ENCODE measurements around the gene TUBA3D.
A peak's percentile ranks its signal among the peaks of the same experiment; 100 is the strongest.
"Not testable (repeated sequence)": the region's sequence is repeated elsewhere in the genome, so short reads cannot be mapped to it uniquely, and the experiment has no call there.

TUBA3D gene

GRCh38 chr2:131483981-131484820 lies 8.3 kb downstream of the TUBA3D start:
- DNase-seq (ENCODE audit: low read depth), result not testable (repeated sequence)

- DNase-seq (ENCODE audit: low read depth), result not testable (repeated sequence)
These were observed 9.1 kb downstream of the TUBA3D start for GRCh38 chr2:131484906-131485460.

GRCh38 chr2:131486201-131486902 lies 10.4 kb downstream of the TUBA3D start:
- not testable (repeated sequence) for DNase-seq (ENCODE audit: low read depth)

GRCh38 chr2:131488306-131489205 lies 12.6 kb downstream of the TUBA3D start:
- DNase-seq (ENCODE audit: low read depth), result no peak

- not testable (repeated sequence) for DNase-seq (ENCODE audit: low read depth)
These were observed 14.9 kb downstream of the TUBA3D start for GRCh38 chr2:131490616-131491468.

GRCh38 chr2:131491469-131491836 lies 15.5 kb downstream of the TUBA3D start:
- DNase-seq (ENCODE audit: low read depth), result not testable (repeated sequence)

GRCh38 chr2:131492015-131492417 lies 16.1 kb downstream of the TUBA3D start, which contains the start of gene MZT2A:
Gene MZT2A, minus strand, starts transcription at chr2:131492397. Its CDS starts 21 bp downstream, at chr2:131492376.
- not testable (repeated sequence) for DNase-seq (ENCODE audit: low read depth)

GRCh38 chr2:131492418-131493198 lies 16.7 kb downstream of the TUBA3D start:
- DNase-seq (ENCODE audit: low read depth), result peak; percentile 88

- no peak for DNase-seq (ENCODE audit: low read depth)
These were observed 17.5 kb downstream of the TUBA3D start for GRCh38 chr2:131493199-131493968.

GRCh38 chr2:131495506-131495905 lies 19.6 kb downstream of the TUBA3D start:
- DNase-seq (ENCODE audit: low read depth), result not testable (repeated sequence)

- peak; percentile 64 for DNase-seq (ENCODE audit: low read depth)
These were observed 22.5 kb downstream of the TUBA3D start for GRCh38 chr2:131498321-131498973.

- not testable (repeated sequence) for DNase-seq (ENCODE audit: low read depth)
These were observed 27.7 kb downstream of the TUBA3D start for GRCh38 chr2:131503587-131503986.

GRCh38 chr2:131504082-131504750 lies 28.3 kb downstream of the TUBA3D start:
- not testable (repeated sequence) for DNase-seq (ENCODE audit: low read depth)

- DNase-seq (ENCODE audit: low read depth), result no peak
These were observed 33.7 kb downstream of the TUBA3D start for GRCh38 chr2:131509615-131510014.

GRCh38 chr2:131511291-131511968 lies 35.5 kb downstream of the TUBA3D start:
- DNase-seq (ENCODE audit: low read depth), result peak; percentile 86

- peak; percentile 33 for DNase-seq (ENCODE audit: low read depth)
These were observed 36.3 kb downstream of the TUBA3D start for GRCh38 chr2:131511969-131512870.
